OCI-LY1 (cell line): ENCODE results near the gene DUSP16.

ENCODE experiments used
- H2AFZ ChIP-seq: fragments of 200-600 bp; sonication (generic), shearing (Covaris generic); 2 replicates; pipeline ENCODE4 v1.6.0; 2014; ENCODE audit warnings: antibody characterized with exemption, mild to moderate bottlenecking, low read length
- H3F3A ChIP-seq: fragments of 200-600 bp; sonication (generic), shearing (Covaris generic); 2 replicates; pipeline ENCODE4 v1.6.0; 2014; ENCODE audit warnings: mild to moderate bottlenecking, antibody characterized with exemption, low read length, moderate library complexity; ENCODE audit not compliant: insufficient read depth
- H3K27ac ChIP-seq: fragments of 200-600 bp; sonication (generic); 2 replicates; pipeline ENCODE4 v1.5.1; 2014; ENCODE audit warnings: low read length, mixed run types, mild to moderate bottlenecking, low read depth; ENCODE audit not compliant: poor library complexity, severe bottlenecking
- H3K27me3 ChIP-seq: fragments of 200-600 bp; sonication (generic); 2 replicates; pipeline ENCODE4 v1.6.0; 2014; ENCODE audit warnings: antibody characterized with exemption, mild to moderate bottlenecking, low read length, moderate library complexity; ENCODE audit not compliant: insufficient read depth
- H3K36me3 ChIP-seq: fragments of 200-600 bp; sonication (generic); 2 replicates; pipeline ENCODE4 v1.6.1; 2014; ENCODE audit warnings: mild to moderate bottlenecking, antibody characterized with exemption, low read length, moderate library complexity, mixed read lengths; ENCODE audit not compliant: insufficient read depth
- H3K4me1 ChIP-seq: fragments of 200-600 bp; sonication (generic); 2 replicates; pipeline ENCODE4 v1.5.1; 2014; ENCODE audit warnings: mild to moderate bottlenecking, low read length, moderate library complexity; ENCODE audit not compliant: insufficient read depth, severe bottlenecking
- H3K4me2 ChIP-seq: fragments of 200-600 bp; sonication (generic), shearing (Covaris generic); 2 replicates; pipeline ENCODE4 v1.6.1; 2014; ENCODE audit warnings: low read length
- H3K4me3 ChIP-seq: fragments of 200-600 bp; sonication (generic); 2 replicates; pipeline ENCODE4 v1.5.1; 2014; ENCODE audit warnings: low read length, low read depth, mild to moderate bottlenecking, mixed read lengths; ENCODE audit not compliant: poor library complexity, severe bottlenecking
- H3K79me2 ChIP-seq: fragments of 200-600 bp; shearing (Covaris generic); 2 replicates; pipeline ENCODE4 v1.6.1; 2016; ENCODE audit warnings: mixed run types, low read length, mixed read lengths; ENCODE audit not compliant: insufficient read depth
- H3K9ac ChIP-seq: fragments of 200-600 bp; sonication (generic), shearing (Covaris generic); 2 replicates; pipeline ENCODE4 v1.6.1; 2014; ENCODE audit warnings: mild to moderate bottlenecking, low read length, mixed read lengths
- H3K9me2 ChIP-seq: fragments of 200-600 bp; sonication (generic), shearing (Covaris generic); 2 replicates; pipeline ENCODE4 v1.6.1; 2014; ENCODE audit warnings: low read depth, mild to moderate bottlenecking, low read length, mixed read lengths
- H3K9me3 ChIP-seq: fragments of 200-600 bp; shearing (Covaris generic); 2 replicates; pipeline ENCODE4 v1.6.1; 2014; ENCODE audit warnings: low read length, mixed read lengths
- H4K20me1 ChIP-seq: fragments of 200-600 bp; sonication (generic), shearing (Covaris generic); 2 replicates; pipeline ENCODE4 v1.6.0; 2016; ENCODE audit warnings: mild to moderate bottlenecking, low read length; ENCODE audit not compliant: insufficient read depth
- CTCF ChIP-seq: fragments of 200-600 bp; sonication (generic), shearing (Covaris generic); IDR thresholded peaks from 2 replicates; pipeline ENCODE4 v1.5.1; 2017; ENCODE audit warnings: mild to moderate bottlenecking, antibody characterized with exemption, low read length, moderate library complexity, mixed read lengths
- EZH2 ChIP-seq: fragments of 200-600 bp; sonication (generic), shearing (Covaris generic); IDR thresholded peaks from 2 replicates; pipeline ENCODE4 v1.8.0; 2017; ENCODE audit warnings: borderline replicate concordance, mixed run types, mild to moderate bottlenecking, antibody characterized with exemption, low read length, moderate library complexity, mixed read lengths

Gene DUSP16

GRCh38 chr12:12611512-12612306 is 49.0 kb upstream of the DUSP16 start, which contains the start of gene CREBL2:
Gene CREBL2, plus strand, starts transcription at chr12:12611876. Its CDS starts 297 bp downstream, at chr12:12612173.
- H3K27me3 ChIP-seq: no peaks in the 10 kb centered on the region
- H3K4me1 ChIP-seq: peaks cover 24% of the 10 kb centered on the region
- no peaks in the 10 kb centered on the region for H3F3A ChIP-seq
- H4K20me1 ChIP-seq: no peaks in the 10 kb centered on the region
- H2AFZ ChIP-seq: peak within 1 kb of the TSS; percentile 73; the same call in 1 of the 2 replicates
- no peaks in the 10 kb centered on the region for H3K79me2 ChIP-seq
- H3K9ac ChIP-seq: peak within 1 kb of the TSS; percentile 66
- no peaks in the 10 kb centered on the region for H3K9me3 ChIP-seq
- H3K4me3 ChIP-seq: peak within 1 kb of the TSS; percentile 66
- peak within 1 kb of the TSS; percentile 63 for H3K4me2 ChIP-seq
- no peaks in the 10 kb centered on the region for H3K9me2 ChIP-seq
- TF ChIP-seq EZH2 (no peak), CTCF (no peak)
- peak within 1 kb of the TSS; percentile 73 for H3K27ac ChIP-seq
- H3K36me3 ChIP-seq: no peaks in the 10 kb centered on the region

GRCh38 chr12:12610711-12611110 is 48.0 kb upstream of the DUSP16 start:
- H3K4me3 ChIP-seq: no peak overlapping the region
- no peak overlapping the region for H3K9ac ChIP-seq
- TF ChIP-seq CTCF (no peak), EZH2 (no peak)
- H3F3A ChIP-seq: no peaks in the 10 kb centered on the region
- no peaks in the 10 kb centered on the region for H3K9me3 ChIP-seq
- no peaks in the 10 kb centered on the region for H3K27me3 ChIP-seq
- H3K36me3 ChIP-seq: no peaks in the 10 kb centered on the region
- no peak overlapping the region for H3K4me2 ChIP-seq
- H3K4me1 ChIP-seq: peaks cover 24% of the 10 kb centered on the region
- H3K79me2 ChIP-seq: no peaks in the 10 kb centered on the region
- H3K9me2 ChIP-seq: no peaks in the 10 kb centered on the region
- H2AFZ ChIP-seq: no peak overlapping the region
- H3K27ac ChIP-seq: no peak overlapping the region
- H4K20me1 ChIP-seq: no peaks in the 10 kb centered on the region

- Histone ChIP-seq H3K4me3 (no peak overlapping the region), H4K20me1 (no peaks in the 10 kb centered on the region), H3K4me2 (no peak overlapping the region), H3K4me1 (peaks cover 24% of the 10 kb centered on the region), H2AFZ (no peak overlapping the region), H3K36me3 (no peaks in the 10 kb centered on the region), H3F3A (no peaks in the 10 kb centered on the region), H3K9me3 (no peaks in the 10 kb centered on the region), H3K79me2 (no peaks in the 10 kb centered on the region), H3K27me3 (peaks cover 4% of the 10 kb centered on the region; the same call in 1 of the 2 replicates), H3K9me2 (no peaks in the 10 kb centered on the region), H3K9ac (no peak overlapping the region), H3K27ac (no peak overlapping the region)
- TF ChIP-seq CTCF: no peak
- TF ChIP-seq EZH2: no peak
Observed at GRCh38 chr12:12609692-12610091, 47.0 kb upstream of the DUSP16 start.
